K562 (cell line): ENCODE results near the gene ADD2.
"Not testable (repeated sequence)": the region's sequence is repeated elsewhere in the genome, so short reads cannot be mapped to it uniquely, and the experiment has no call there.

Experiments used
- ATF1 ChIP-seq, 2 experiments: fragments of 450-650 bp in 1 of 2; IDR thresholded peaks; 2 replicates each; pipeline ENCODE4 v1.6.1; 2016; ENCODE audit warnings: missing compliant biosample characterization in 1 of 2, missing genetic modification characterization in 1 of 2
- HDGF ChIP-seq: fragments of 450-650 bp; IDR thresholded peaks from 2 replicates; pipeline ENCODE4 v1.6.1; 2016
- POLR2AphosphoS5 ChIP-seq: IDR thresholded peaks from 2 replicates; pipeline ENCODE4 v1.6.1; 2011; ENCODE audit warnings: mild to moderate bottlenecking, low read depth, low read length, moderate library complexity; ENCODE audit not compliant: control insufficient read depth, insufficient read depth
- SIRT6 ChIP-seq: IDR thresholded peaks from one replicate; pipeline ENCODE4 v1.6.1; 2012; ENCODE audit warnings: low read depth, mild to moderate bottlenecking, control low read depth, inconsistent platforms, low read length, moderate library complexity
- SRF ChIP-seq, 2 experiments: fragments of 250-450, 450-650 bp in 1 of 2; sonication (Bioruptor Pico) in 1 of 2; sonication (generic) in 1 of 2; formaldehyde crosslinking; IDR thresholded peaks; 2 replicates each; pipeline versions ENCODE4 v1.5.0 to v1.5.1; 2020 to 2022; ENCODE audit warnings: mild to moderate bottlenecking in 1 of 2, missing genetic modification reagents in 1 of 2
- TF ChIP-seq, protein P1 (sequence below): sonication (generic); formaldehyde crosslinking; IDR thresholded peaks from 2 replicates; pipeline ENCODE4 v1.5.0; 2020; ENCODE audit warnings: missing genetic modification reagents

DNA sequence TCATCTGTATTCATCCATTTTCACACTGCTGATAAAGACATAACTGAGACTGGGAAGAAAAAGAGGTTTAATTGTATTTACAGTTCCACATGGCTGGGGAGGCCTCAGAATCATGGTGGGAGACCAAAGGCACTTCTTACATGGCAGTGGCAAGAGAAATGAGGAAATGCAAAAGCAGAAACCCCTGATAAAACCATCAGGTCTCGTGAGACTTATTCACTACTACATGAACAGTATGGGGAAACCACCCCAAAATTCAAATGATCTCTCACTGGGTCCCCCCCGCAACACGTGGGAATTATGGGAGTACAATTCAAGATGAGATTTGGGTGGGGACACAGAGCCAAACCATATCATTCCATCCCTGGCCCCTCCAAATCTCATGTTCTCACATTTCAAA lies 30.0 kb upstream of the ADD2 start:
- not testable (repeated sequence) for TF ChIP-seq SIRT6; POLR2AphosphoS5; ATF1 (CRISPR knock-in tag; IDR thresholded peaks at IDR 0.05); ATF1 (tag; IDR thresholded peaks at IDR 0.05); SRF (CRISPR knock-in tag; IDR thresholded peaks at IDR 0.05); HDGF
- TF ChIP-seq, protein P1, sequence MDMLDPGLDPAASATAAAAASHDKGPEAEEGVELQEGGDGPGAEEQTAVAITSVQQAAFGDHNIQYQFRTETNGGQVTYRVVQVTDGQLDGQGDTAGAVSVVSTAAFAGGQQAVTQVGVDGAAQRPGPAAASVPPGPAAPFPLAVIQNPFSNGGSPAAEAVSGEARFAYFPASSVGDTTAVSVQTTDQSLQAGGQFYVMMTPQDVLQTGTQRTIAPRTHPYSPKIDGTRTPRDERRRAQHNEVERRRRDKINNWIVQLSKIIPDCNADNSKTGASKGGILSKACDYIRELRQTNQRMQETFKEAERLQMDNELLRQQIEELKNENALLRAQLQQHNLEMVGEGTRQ (CRISPR knock-in tag), result not testable (repeated sequence)
